Fibroblast of peridontal ligament (primary cell): ENCODE measurements around the gene USP31.

Source experiments
- DNase-seq: peaks from one replicate; pipeline ENCODE4 v3.0.0-alpha.2; 2010; ENCODE audit errors: extremely low read depth

The USP31 gene, protein sequence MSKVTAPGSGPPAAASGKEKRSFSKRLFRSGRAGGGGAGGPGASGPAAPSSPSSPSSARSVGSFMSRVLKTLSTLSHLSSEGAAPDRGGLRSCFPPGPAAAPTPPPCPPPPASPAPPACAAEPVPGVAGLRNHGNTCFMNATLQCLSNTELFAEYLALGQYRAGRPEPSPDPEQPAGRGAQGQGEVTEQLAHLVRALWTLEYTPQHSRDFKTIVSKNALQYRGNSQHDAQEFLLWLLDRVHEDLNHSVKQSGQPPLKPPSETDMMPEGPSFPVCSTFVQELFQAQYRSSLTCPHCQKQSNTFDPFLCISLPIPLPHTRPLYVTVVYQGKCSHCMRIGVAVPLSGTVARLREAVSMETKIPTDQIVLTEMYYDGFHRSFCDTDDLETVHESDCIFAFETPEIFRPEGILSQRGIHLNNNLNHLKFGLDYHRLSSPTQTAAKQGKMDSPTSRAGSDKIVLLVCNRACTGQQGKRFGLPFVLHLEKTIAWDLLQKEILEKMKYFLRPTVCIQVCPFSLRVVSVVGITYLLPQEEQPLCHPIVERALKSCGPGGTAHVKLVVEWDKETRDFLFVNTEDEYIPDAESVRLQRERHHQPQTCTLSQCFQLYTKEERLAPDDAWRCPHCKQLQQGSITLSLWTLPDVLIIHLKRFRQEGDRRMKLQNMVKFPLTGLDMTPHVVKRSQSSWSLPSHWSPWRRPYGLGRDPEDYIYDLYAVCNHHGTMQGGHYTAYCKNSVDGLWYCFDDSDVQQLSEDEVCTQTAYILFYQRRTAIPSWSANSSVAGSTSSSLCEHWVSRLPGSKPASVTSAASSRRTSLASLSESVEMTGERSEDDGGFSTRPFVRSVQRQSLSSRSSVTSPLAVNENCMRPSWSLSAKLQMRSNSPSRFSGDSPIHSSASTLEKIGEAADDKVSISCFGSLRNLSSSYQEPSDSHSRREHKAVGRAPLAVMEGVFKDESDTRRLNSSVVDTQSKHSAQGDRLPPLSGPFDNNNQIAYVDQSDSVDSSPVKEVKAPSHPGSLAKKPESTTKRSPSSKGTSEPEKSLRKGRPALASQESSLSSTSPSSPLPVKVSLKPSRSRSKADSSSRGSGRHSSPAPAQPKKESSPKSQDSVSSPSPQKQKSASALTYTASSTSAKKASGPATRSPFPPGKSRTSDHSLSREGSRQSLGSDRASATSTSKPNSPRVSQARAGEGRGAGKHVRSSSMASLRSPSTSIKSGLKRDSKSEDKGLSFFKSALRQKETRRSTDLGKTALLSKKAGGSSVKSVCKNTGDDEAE (N-terminal part only)

DNA sequence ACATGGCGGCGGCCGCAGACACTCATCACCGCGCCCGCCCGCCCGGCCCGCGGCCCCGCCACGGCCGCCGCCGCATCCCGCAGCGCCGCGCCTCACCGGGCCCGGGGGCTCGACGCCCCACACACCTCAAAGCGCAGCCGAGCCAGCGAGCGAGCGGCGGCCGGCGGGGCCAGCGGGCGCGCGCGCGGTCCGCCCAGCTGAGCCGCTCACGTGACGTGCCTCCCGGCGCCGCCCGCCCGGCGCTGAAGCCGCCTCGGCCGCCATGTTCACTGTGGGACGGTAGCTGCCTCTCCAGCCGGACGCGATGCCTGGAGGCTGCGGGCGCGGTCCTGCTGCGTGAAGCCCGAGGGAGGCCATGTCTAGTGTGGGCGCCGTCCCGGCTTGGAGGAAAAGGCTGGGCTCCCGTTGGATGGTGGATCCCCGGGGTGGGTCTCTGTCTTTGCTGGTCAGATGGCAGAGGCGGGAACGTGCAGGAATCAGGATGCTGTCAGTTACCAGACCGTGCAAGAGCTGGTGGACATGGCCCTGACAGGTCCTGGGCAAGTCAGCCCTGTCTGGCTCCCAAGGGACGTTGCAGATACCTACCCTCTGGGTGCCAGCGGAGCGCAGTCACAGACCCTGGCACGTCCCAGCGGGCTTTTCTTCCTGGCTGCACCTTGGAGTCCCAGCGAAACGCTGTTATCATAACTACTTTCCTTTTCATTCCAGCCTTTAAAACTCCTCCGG is at the start of gene USP31:
TSS of gene USP31 (minus strand) at position 186 of the 726 bp plus-strand sequence. CDS start at position 4, 182 bp downstream.
- peak; percentile 90 for DNase-seq

DNA sequence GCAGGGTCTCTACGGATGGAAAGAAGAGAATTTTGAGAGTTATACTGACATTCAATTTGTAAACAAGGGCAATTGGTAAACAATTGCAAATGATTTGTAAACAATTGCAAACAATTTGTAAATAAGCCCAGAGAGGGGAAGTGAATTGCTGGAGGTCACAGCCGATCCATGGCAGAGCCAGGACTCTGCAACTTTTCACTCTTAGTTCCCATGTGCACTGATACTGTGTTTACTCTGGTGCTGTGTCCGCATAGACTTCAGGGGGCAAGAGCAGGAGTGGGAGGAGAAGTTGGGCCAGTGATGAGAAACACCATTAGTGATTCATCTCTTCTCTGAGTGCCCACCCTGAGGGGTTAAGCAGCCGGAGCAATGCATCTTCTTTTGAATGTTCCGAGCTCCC is 47.3 kb upstream of the USP31 start:
- DNase-seq: no peak

DNA sequence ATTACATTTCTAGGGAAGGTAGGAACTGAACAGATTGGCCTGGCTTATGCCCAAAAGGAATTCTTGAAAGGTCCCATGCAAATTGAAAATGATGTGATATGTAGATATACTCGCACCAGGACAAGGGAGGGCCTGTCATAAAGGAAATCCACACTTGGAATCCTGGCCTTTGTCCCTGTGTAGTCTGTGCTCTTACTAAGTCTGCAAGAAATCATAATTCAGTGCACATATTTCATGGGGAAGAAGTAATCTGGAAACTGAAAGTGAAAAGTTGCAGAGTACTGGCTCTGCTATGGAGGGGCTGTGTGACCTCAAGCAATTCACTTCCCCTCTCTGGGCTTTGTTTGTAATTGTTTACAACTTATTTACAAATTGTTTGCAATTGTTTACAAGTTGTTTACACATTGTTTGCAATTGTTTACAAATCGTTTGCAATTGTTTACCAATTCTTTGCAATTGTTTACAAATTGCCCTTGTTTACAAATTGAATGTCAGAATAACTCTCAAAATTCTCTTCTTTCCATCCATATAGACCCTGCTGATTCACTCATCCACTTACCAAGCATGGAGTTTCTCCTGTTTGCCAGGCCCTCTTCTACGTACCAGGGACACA is 46.2 kb upstream of the USP31 start:
- DNase-seq: no peak

DNA sequence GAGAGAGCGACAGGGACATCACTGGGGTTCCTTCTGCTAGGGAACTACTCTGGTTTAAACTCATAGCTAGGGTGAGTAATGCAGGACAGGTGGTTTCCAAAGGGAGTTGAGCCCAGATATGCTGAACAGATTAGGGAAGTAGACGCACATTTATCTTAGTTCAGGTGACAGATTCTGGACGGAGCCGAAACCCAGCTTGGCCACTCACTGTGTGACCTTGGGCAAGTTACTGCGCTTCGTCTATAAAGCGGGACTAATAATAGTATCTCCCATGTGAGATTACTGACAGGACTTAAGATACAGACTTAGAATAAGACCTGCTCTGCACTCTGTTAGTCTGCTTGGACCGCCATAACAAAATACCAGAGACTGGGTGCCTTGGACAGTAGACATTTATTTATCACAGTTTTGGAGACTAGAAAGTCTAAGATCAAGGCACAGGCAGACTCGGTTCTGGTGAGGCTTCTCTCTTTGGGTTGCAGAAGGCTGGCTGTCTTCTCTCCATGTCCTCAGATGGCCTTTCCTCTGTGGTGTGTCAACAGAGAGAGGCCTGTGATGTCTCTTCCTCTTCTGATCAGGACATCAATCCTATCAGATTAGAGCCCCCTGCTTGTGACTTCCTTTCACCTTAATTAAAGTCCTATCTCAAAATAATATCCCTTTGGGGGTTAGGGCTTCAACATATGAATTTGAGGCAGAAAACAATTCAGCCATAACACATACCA is 45.4 kb upstream of the USP31 start:
- no peak for DNase-seq

- no peak for DNase-seq
These were observed 39.7 kb upstream of the USP31 start for GRCh38 chr16:23188911-23189310.

GRCh38 chr16:23187341-23187740 is 38.1 kb upstream of the USP31 start:
- DNase-seq: no peak

DNA sequence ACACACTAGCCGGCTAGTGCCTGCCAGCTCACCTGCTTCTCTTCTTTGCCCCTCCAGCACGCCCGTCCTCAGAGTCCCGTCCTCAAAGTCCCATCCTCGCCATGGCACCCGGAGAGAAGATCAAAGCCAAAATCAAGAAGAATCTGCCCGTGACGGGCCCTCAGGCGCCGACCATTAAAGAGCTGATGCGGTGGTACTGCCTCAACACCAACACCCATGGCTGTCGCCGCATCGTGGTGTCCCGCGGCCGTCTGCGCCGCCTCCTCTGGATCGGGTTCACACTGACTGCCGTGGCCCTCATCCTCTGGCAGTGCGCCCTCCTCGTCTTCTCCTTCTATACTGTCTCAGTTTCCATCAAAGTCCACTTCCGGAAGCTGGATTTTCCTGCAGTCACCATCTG is 36.9 kb upstream of the USP31 start:
- no peak for DNase-seq

DNA sequence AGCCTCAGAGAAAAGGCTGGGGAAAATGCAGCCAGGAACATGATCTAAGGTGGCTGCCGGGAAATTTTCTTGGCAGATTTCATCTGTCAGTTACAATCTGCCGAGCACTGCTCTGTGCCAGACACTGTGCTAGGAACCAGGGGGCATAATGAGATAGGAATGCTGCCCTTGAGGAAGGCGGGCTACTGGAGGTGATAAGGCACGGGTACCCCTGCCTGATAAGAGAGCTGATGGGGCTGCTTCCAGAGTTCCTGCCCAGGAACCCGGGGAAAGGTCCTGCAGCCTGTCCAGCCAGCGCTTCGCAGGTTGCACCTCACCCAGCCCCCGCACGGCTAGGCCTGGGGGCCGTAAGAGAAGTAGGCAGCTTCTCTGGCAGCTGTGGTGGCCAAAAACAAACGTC is 36.4 kb upstream of the USP31 start:
- no peak for DNase-seq

DNA sequence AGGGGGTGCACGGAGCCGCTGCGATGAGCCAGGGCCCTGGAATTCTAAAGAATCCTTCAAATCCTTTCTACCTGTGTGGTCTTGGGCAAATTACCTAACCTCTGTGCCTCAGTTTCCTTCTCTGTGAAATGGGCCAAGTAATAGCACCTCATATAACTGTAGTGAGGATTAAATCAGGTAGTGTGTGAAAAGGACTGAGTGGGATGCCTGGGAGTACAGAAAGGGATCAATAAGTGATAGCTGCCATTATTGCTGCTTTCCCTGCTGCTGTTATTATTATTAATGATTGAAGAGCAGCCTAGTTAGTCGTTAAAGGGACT is 34.3 kb upstream of the USP31 start:
- DNase-seq: no peak

- no peak for DNase-seq
These were observed 33.7 kb upstream of the USP31 start, which contains the start of gene SCNN1G for GRCh38 chr16:23182679-23183542. SCNN1G (plus strand) TSS chr16:23182745; CDS start chr16:23186272, 3,527 bp downstream.

GRCh38 chr16:23182206-23182678 is 33.0 kb upstream of the USP31 start:
- peak; percentile 11 for DNase-seq

DNA sequence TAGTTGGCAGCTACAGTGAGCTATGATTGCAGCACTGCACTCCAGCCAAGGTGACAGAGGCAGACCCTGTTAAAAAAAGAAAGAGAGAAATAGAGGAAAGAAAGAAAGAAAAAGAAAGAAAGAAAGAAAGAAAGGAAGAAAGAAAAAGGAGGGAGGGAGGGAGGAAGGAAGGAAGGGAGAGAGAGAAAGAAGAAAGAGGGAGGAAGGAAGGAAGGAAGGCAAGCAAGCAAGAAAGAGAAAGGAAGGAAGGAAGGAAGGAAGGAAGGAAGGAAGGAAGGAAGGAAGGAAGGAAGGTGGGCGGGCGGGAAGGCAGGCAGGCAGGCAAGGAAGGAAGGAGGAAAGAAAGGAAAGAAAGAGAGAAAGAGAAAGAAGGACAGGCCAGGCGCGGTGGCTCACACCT is 32.3 kb upstream of the USP31 start:
- no peak for DNase-seq

DNA sequence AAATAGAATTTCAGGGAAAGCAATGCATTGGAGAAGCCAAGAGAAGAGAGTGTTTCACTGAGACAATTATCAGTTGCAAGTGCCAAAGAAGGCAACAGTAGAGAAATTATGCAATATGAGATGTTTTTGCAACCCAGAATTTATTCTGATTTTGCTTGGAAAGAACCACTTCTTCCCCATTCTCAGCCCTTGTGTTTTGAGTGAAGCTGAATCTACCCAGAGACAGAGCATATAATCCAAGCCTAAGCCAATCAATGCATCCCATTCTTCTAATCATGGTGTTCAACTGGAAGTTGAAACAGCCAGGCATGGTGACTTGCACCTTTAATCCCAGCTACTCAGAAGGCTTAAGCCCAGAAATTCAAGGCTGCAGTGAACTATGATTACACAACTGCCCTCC is 26.4 kb upstream of the USP31 start:
- no peak for DNase-seq

DNA sequence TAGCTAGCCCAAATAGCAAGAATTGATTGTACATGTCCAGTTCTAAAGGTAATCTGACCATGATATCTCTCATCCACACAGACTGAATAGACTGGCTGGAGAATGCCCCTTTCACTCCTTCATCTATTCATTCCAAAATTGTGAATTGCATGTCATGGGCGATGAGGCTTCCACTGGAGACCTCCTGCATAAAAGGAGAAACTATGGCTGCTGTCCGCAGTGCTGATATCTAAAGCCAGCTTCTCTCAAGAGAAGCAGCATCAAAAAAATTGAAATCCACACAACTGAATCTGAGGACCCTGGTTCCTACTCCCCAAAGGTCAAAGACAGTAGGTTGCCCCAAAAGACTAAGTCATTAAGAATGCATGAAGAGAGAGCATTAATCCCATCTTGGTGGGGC is 25.4 kb upstream of the USP31 start:
- DNase-seq: peak; percentile 10

- DNase-seq: no peak
These were observed 23.7 kb upstream of the USP31 start for GRCh38 chr16:23172994-23173393.

- no peak for DNase-seq
These were observed 23.3 kb upstream of the USP31 start for GRCh38 chr16:23172583-23172982.

- DNase-seq: no peak
These were observed 15.5 kb upstream of the USP31 start for GRCh38 chr16:23164736-23165135.

GRCh38 chr16:23163921-23164320 is 14.7 kb upstream of the USP31 start:
- DNase-seq: no peak

DNA sequence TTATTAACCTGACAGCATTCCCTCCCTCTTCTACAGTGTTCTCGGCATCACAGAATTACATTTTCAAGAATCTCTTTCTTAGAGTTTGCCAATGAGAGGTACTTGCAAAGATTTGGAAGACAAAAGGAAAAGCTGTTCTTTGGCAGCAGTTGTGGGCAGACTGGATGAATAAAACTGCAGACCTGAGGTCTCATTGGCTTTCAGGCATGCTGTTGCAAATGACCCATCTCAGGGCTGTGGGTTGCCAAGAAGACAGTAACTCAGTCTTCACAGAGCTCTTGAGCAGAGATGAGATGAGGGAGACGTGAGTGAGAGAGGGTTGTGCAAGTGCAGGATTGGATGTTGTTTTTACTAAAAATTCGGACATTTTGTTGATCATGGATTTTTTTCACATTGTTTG is 11.3 kb upstream of the USP31 start:
- DNase-seq: no peak
